Fibroblast of mammary gland (primary cell): Measurements from ENCODE around the gene SORCS2.

Experiments
- DNase-seq: peaks from one replicate; pipeline ENCODE4 v3.0.0-alpha.2; 2010; ENCODE audit warnings: low read depth
- H3K4me3 ChIP-seq: 2 replicates; pipeline ENCODE4 v1.5.1; 2011; ENCODE audit warnings: low read depth, mild to moderate bottlenecking, low read length, moderate library complexity; ENCODE audit not compliant: control insufficient read depth
- TF ChIP-seq, protein P1 (sequence below): conservative IDR thresholded peaks from 2 replicates; pipeline ENCODE4 v1.5.1; 2011; ENCODE audit warnings: low read depth, low read length, inconsistent platforms; ENCODE audit not compliant: control insufficient read depth, insufficient read depth

Gene SORCS2

DNA sequence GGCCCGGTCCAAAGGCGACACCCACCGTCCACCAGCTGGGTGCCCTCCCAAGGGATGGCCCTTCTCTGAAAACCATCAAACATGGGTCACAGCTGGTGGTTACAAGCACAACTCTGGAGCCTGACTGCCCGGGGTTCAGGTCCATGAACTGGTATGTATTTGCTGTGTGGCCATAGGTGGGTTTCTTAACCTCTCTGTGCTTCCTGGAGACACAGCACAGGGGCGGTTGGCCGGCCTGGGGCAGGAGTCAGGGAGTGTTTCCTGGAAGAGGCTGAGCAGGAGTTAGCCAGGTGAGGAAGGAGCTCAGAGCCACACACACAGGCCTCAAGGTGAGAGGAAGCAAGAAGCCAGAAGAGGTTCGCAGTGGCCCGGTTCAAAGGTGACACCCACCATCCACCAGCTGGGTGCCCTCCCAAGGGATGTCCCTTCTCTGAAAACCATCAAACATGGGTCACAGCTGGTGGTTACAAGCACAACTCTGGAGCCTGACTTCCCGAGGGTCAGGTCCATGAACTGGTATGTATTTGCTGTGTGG is 486.0 kb downstream of the SORCS2 start:
- no peak overlapping the region for H3K4me3 ChIP-seq
- DNase-seq, result no peak
- TF ChIP-seq, protein P1, sequence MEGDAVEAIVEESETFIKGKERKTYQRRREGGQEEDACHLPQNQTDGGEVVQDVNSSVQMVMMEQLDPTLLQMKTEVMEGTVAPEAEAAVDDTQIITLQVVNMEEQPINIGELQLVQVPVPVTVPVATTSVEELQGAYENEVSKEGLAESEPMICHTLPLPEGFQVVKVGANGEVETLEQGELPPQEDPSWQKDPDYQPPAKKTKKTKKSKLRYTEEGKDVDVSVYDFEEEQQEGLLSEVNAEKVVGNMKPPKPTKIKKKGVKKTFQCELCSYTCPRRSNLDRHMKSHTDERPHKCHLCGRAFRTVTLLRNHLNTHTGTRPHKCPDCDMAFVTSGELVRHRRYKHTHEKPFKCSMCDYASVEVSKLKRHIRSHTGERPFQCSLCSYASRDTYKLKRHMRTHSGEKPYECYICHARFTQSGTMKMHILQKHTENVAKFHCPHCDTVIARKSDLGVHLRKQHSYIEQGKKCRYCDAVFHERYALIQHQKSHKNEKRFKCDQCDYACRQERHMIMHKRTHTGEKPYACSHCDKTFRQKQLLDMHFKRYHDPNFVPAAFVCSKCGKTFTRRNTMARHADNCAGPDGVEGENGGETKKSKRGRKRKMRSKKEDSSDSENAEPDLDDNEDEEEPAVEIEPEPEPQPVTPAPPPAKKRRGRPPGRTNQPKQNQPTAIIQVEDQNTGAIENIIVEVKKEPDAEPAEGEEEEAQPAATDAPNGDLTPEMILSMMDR, result no peak

DNA sequence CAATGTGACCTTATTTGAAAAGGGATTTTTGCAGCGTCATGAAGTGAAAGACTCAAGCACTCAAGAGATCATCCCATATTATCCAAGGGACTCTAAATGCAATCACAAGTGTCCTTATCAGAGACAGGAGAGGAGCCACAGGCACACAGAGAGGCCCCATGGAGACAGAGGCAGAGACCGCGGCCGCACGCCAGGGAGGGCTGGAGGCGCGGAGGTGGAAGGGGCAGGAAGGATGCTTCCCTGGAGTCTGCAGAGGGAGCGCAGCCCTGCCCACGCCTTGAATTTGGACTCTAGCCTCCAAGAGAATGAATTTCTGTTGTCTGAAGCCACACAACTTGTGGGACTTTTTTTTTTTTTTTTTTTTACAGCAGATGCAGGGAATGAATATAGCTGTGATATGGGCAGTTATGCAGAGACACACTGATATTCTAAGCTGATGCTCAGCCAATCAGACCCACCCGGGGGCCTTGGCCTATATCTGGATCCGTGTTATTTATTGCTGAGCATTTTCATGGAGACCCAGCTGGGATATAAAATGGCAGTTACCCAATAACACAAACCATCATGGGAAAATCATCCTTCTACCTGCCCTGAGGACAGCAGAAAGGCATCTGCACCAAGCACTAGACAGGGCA is 487.2 kb downstream of the SORCS2 start:
- no peak overlapping the region for H3K4me3 ChIP-seq

DNA sequence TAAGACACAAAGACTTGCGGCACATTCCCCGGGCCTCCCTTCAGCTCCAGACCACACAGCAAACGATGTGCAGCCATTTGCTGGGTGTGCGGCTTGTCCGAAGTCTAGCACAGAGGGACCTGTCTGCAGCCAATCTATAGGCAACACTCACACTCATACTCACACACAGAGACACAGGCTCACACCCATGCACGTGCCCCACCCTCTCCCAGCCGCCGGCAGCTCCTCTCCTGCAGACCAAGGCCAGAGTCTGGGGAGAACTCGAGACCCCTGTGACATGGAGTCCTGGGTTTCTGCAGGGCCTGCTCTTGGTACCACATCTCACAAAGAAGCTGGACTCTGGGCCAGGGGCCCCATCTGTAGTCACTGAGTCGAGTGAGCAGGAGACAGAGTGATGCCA is 487.8 kb downstream of the SORCS2 start:
- DNase-seq, result no peak
- H3K4me3 ChIP-seq, result no peak overlapping the region
- TF ChIP-seq, protein P1, result no peak

More for the DNA sequence above, 487.2 kb downstream of the SORCS2 start:
- DNase-seq, result no peak
- TF ChIP-seq, protein P1, result no peak

DNA sequence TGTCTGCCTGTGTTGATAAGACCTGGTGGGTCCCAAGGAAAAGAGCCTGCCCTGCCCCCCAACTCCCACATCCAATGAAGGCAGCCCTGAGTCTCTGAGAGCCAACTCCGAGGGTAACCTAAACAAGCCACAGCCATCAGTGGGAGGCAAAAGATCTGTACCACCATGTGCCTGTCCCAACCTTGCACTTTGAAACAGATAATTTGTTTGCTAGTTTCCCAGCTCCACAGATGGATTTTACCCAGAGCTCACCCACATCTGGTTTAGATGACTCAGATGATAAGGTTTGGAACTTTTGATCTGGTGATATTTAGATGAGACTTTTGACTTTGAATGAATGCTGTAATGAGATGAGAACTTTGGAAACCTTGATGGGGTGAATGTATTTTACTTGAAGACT is 488.4 kb downstream of the SORCS2 start:
- no peak overlapping the region for H3K4me3 ChIP-seq
- no peak for DNase-seq

DNA sequence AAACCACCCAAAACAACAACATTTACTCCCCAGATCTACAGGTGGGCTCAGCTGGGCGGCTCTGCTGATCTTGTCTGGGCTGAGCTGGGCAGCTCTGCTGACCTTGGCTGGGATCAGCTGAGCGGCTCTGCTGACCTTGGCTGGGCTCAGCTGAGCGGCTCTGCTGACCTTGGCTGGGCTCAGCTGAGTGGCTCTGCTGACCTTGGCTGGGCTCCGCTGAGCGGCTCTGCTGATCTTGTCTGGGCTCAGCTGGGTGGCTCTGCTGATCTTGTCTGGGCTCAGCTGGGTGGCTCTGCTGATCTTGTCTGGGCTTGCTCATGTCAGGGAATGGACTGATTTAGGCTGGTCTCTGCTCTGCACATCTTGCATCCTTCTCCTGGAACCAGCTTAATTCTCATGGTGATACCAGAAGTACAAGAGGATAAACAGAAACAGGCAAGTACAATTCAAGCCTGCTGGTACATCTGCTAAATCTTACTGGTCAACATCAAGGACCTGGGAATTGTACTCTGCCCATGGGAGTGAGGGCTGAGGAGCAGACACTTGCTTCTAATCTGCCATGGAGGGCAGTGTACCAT is 490.9 kb downstream of the SORCS2 start:
- TF ChIP-seq, protein P1, result no peak
- H3K4me3 ChIP-seq, result no peak overlapping the region
- no peak for DNase-seq

More for the DNA sequence above, 488.4 kb downstream of the SORCS2 start:
- TF ChIP-seq, protein P1, result no peak

DNA sequence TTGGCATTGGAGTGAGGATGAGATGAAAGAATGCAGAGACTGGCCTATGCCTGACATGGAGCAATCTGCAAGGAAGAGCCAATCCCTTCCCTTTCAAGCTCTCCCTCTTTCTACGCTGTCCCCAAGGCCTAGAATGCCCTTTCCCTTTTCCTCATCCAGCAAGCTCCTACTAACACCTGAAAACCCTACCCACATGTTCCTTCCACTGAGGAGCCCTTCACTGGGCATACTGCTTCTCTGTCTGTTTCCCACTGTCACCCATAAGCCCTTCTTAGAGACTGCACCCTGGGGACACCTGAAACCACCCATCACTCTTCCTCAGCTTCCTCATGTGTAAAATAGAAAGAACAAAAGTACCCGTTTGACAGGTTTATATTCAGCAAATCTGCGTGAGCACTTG is 492.0 kb downstream of the SORCS2 start:
- TF ChIP-seq, protein P1, result no peak
- no peak overlapping the region for H3K4me3 ChIP-seq
- DNase-seq, result no peak
